HL-60 (cell line): ENCODE results near the gene EPS8L3.

ENCODE experiments used
- SPI1 ChIP-seq: IDR thresholded peaks from 2 replicates; pipeline ENCODE4 v1.6.1; 2012; ENCODE audit warnings: low read depth, mild to moderate bottlenecking, borderline replicate concordance
- TF ChIP-seq, protein P1 (sequence below): IDR thresholded peaks from one replicate; pipeline ENCODE4 v1.5.1; 2011; ENCODE audit warnings: low read length, control low read depth, inconsistent platforms; ENCODE audit not compliant: insufficient read depth

DNA sequence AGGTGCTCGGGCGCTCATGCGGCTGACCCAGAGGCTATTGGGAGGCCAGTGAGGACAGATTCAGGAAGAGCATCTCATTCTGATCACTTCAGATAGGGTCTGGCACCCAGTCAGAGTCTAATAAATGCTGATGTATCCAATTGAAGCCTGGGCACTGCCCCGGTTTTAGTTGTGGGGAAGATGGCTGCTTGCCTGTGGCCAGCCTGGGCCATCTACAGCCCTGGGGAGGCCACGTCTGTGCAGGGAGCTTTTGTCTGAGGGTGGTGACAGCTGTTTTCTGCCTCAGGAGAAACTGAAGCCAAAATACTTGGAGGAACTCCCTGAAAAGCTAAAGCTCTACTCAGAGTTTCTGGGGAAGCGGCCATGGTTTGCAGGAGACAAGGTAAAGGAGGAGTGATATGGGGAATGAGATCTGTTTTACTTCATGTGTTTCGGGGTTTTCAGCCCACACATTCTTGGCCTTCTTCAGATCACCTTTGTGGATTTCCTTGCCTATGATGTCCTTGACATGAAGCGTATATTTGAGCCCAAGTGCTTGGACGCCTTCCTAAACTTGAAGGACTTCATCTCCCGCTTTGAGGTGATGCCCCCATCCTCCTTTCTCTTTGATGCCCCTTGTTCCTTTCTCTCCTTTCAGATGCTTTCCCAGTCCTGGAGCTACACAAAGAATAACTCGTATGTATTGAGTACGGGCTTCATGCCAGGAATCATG is 48.9 kb downstream of the EPS8L3 start:
- TF ChIP-seq, protein P1, sequence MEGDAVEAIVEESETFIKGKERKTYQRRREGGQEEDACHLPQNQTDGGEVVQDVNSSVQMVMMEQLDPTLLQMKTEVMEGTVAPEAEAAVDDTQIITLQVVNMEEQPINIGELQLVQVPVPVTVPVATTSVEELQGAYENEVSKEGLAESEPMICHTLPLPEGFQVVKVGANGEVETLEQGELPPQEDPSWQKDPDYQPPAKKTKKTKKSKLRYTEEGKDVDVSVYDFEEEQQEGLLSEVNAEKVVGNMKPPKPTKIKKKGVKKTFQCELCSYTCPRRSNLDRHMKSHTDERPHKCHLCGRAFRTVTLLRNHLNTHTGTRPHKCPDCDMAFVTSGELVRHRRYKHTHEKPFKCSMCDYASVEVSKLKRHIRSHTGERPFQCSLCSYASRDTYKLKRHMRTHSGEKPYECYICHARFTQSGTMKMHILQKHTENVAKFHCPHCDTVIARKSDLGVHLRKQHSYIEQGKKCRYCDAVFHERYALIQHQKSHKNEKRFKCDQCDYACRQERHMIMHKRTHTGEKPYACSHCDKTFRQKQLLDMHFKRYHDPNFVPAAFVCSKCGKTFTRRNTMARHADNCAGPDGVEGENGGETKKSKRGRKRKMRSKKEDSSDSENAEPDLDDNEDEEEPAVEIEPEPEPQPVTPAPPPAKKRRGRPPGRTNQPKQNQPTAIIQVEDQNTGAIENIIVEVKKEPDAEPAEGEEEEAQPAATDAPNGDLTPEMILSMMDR: no peak
- TF ChIP-seq SPI1: no peak
